Stimulated activated CD8-positive, alpha-beta memory T cell treated with anti-CD3 and anti-CD28 coated beads, Interleukin-7, amount 100 ng/mL, for 4 hours (primary cell): ENCODE results near the gene PIGO.
A peak's percentile ranks its signal among the peaks of the same experiment; 100 is the strongest.

ENCODE experiments used
- DNase-seq, 2 donors: peaks; one replicate each; pipeline ENCODE4 v3.0.0-alpha.2; 2020; ENCODE audit warnings: low read depth in 2 of 2

PIGO gene

DNA sequence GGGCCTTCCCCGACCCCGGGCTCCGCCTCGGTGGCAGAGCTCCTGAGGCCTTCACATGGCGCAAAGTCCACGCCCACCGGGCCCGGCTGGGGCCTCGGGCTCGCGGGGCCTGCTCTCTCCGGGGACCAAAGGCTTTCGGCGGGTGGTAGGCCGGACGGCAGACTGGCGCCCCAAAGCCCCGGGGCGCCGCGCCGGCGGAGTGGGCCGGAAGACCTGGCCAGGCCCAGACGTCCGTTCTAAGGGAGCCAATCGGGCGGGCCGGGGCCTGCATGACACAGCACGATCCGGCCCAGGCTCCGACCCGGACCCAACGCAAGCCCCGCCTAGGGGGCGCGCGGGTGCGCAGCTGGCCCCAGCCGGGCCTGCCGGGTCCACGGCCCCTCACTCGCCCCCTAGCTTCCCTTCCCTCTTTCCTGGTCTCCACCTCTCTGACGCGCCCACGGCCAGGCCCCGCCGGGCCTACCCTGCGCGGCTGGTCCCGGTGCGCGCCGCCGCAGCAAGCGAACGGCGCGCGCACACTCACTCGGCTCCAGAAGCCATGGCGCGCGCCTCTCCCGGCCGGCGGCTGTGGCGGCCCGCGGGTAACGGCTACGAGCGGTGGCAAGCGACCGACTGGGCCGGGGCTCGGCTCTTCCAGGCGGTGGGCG lies 24.5 kb downstream of the PIGO start:
- DNase-seq: peak; percentile 27 to 69

DNA sequence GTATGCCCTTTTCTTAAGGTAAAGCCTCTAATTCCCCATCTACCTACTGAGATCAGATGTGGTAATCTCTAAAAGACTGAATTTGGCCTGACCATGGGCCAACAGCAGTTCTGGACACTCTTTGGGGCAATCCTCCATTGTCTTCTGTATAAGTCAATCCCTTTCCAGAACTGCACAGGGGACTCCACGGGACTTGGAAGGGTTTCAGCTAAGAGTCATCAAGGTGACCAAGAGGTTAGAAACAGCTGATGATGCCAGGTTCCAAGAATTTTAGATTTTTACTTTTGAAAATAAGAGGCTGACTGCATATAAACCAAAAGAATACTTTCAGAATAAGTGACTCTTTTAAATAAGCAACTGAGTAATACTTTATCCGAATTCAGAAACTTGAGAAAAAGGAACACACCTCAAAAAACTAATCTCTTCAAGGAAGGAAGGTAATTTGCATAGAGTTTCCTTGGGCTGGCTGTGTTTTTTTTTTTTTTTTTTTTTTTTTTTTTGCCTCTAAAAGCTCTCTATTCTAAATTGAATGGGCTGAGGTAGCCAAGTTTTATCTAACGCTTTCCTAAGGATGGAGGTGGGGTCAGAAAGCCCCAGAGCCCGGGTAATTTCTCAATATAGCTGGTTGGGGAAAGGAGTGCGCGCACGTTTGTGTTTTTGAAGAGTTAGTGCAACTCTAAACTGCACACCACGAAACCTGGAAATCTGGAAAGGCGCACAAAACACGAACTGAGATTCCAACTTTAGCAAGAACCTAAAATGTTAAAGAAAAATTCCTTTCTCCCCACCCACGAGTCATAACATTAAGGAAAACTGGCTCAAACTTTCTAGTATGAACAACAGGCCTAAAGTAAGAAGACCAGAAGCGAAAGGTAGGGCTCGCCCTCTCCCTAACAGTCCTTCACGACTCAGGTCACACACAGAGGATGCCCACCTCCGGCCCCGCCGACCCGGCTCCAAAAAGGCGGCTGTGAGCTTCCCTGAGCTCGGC lies 25.3 kb downstream of the PIGO start:
- DNase-seq: no peak

DNA sequence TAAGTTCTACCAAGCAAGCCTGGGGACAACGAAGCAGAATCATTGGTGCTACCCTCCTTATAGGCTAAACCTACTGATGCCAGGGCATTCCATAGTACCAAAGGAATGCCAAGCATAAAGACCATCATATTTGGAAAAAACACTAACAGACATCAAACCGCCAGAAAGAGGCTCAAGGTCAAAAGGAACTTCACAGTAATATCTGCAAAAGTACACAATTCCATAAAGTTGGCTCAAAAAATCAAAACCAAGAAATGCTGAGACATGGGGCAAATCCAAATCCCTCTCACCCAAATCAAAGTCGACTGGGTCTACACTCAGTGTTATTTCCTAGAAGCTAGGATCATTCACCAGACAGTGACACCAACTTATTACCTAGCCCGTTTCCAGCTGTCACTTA lies 27.4 kb downstream of the PIGO start:
- DNase-seq: no peak

DNA sequence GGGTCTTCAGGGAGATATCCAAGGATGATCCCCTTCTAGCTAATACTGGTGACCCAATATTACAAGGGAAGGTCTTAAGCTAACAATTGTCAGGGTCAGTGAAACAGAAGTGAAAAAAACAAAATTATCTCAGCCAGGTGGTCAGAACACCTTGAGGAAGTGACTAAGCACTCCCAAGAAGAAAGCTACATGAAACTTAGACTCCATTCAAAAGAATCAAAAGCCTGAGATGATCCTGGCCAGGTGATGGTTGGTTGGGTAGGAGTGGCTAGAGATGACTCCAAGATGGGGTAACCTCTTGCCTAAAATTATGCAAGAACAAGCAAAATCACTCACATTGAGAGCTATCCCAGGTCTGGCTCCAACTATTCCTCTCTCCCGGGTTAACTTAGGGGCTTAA lies 29.3 kb downstream of the PIGO start:
- DNase-seq: no peak

DNA sequence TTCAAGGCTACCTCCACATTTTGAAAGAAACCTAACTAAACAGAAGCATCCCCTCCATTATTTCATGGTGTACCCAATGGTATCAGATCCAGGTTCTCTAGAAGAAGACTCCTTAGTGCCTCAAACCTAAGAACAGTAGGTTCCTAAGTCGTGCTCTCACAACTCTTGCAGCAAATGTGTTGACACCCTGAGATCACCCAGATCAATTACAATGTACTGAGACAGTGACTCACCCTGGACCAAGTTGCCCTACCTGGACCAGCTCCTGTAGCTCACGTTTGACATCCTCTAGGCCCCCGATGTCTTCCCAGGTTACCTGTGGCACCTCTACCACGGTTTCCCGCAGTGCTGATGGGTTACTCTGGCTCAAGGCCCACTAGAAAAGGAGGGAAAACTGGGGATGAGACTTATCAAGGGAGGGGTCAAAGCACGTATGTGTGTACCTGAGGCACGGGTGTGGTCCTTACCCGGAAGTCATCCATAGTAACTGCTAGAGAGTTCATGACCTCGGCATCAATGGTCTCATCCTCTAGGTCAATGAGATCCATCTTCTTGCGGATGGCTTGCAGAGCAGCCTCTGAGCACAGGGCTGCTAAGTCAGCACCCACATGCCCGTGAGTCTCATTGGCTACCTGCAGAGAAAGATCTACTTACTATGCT lies 35.7 kb downstream of the PIGO start:
- DNase-seq: no peak

DNA sequence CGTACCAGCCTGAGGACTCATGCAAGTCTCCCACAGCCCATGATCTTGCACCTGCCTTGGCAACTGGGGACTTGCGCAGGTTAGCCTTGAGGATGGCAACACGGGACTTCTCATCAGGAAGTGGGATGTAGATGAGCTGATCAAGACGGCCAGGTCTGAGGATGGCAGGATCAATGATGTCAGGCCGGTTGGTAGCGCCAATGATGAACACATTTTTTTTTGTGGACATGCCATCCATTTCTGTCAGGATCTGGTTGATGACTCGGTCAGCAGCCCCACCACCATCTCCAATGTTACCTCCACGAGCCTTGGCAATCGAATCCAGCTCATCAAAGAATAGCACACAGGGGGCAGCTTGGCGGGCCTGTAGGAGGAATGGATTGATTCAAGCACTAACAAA lies 37.0 kb downstream of the PIGO start:
- no peak for DNase-seq

DNA sequence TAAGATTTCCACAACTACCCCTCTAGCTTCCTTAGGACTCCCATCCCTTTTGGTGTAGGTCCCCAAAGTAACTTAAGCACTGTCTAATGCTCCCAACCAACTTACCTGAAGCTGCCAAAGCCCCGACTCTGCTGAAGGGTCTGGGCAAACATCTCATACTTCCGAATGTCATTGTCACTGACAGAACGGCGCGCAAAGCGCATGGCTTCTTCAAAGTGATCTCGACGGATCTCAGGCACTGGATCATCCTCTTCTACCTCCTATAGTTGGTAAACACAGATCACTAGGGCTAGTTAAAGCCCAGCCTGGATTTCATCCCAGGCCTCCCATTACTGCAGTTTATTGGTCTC lies 39.1 kb downstream of the PIGO start:
- DNase-seq: no peak

DNA sequence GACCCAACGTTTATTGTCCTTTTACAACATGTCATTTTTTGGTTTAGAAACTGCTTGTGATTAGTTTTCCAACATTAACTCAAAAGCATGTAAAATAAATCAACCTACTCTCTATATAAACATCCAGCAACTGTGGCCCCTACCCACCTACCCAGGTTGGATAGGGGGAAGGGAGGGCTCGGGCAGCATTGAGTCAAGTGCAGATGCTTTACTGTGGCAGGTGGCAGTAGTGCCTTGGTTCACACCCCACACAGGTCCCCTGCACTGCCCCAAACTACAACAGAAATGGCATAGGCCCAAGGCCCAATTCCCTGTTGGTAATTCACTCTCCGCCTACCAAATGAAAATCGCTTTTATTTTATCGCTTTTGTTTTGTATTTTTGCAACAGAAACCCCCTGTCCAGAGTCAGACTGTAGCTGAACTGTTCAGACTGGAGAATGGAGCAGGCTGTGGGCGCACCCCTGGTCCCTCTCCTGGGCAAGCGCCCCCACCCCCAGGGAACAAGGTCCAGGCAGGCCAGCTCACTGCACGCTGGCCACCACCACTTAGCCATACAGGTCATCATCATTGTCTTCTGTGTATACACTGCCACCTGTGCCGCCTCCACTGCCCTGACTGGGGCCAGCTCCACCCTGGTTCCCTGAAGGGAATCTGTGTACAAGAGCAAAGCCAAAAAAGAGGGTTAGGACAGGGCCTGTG lies 39.7 kb downstream of the PIGO start:
- DNase-seq: no peak

DNA sequence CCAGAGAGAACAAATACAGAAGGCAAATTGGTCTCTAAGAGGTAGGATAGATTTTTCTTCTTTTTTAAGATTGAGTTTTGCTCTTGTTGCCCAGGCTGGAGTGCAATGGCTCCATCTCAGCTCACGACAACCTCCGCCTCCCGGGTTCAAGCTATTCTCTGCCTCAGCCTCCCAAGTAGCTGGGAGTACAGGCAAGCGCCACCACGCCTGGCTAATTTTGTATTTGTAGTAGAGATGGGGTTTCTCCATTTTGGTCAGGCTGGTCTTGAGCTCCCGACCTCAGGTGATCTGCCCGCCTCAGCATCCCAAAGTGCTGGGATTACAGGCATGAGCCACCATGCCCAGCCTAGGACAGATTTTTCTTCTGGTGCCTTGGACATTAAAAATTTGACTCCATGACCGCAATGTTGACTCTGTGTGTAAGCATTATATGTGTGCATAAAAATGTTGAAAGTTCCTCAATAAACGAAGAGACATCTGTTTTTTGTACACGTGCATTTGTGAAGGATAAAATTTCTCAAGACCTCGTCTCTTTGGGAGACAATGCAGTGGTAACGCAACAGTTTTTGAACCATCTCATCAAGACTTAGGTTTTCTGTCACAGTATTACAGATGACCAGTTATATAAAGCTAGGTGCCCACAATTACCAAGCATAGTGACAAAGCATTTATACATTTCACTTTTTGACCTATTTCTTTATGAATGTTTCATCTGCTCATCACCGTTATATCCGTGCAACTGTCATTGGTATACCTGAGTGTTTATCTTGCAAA lies 41.3 kb downstream of the PIGO start:
- no peak for DNase-seq

DNA sequence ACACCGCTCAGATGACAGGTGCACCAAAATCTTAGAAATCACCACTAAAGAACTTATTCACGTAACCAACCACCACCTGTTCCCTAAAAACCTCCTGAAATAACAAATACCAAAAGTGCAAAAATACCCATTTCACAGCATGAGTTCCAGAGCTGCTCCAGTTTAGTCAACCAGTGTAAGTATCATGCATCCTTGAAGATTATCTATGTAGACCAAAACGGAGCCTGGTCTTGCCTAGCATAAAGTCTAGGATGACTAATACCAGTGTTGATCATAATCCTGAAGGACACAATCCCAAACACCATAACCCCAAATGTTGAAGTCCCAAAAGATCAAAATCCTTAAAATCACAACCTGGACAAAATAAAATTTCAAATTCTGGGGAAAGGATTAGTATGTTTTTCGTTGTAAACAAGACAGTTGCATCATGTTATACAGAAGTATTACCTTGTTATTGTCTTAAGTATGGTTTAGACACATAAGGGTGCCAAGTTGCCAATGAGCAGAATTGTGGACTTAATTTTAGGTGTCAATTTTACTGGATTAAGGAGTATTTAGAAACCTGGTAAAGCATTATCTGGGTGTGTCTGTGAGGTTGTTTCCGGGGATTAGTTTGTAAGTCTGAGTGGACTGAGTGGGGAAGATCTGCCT lies 42.1 kb downstream of the PIGO start:
- no peak for DNase-seq

DNA sequence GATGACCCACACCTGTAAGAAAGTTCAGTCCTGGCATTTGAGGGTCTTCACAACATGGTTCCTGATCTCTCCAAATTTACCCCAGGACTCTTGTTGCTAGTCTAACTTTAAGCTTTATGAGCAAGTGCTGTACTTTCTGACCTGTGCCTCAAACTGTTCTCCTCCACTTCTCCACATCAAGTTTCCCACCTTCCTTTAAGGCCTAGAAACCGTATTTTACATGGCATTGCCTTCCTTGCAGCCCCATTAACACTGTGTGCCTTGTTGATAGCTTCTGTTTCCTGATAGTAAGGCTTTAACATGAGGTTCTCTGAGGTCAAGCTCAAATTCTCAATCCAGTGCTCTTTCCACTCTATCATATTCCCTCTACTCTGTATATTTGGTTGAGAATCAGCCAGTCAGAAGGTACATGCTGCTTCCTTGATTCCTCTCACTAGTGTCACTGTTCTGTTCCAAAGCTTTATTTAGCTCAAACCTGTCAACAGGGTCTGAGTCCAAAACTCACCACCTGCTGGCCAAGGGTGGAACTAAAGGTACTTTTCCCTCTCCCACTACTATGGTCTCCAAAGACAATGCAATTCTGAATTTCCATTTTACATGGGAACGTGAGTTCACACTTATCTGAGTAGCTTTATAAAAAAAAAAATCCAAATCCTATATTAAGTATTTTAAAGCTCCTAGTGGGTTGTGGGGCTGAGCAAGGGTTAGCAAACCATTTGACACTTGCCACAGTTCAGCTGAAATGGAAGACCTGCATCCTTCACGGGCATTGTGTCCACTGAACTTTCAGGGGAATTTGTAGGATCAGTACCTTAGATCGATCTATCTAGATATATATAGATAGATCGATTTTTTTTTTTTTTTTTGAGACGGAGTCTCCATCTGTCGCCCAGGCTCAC lies 45.1 kb downstream of the PIGO start:
- DNase-seq: peak; percentile 11 to 19

DNA sequence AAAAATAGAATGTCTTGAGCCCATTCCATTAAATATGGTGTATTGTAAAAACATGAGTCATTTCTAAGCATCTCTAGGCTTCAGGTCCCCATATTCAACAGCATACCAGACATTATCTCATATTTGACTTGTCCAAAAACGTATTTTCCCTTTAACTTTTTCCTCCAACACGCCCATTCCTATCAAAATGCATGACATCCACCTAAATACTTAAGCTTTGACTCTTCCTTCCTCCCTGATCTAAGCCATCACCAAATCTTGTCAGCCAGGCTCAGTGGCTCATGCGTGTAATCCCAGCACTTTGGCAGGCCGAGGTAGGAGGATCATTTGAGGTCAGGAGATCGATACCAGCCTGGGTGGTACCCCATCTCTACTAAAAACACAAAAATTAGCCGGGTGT lies 47.9 kb downstream of the PIGO start:
- DNase-seq: no peak

DNA sequence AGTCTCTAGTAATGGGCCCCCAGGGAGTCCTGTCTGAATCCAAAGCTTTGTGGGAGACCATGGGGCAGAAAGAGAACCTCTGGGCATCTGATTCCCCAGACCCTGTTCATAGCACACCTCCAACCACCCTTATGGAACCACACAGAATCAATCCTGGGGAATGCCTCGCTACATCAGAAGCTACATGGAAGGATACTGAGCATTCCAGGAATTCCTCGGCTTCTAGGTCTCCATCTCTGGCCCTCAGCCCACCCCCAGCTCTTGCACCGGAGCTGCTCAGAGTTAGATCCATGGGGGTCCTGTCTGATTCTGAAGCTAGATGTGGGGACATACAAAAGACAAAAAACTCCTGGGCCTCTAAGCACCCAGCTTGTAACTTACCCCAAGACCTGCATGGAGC lies 52.3 kb downstream of the PIGO start:
- no peak for DNase-seq

DNA sequence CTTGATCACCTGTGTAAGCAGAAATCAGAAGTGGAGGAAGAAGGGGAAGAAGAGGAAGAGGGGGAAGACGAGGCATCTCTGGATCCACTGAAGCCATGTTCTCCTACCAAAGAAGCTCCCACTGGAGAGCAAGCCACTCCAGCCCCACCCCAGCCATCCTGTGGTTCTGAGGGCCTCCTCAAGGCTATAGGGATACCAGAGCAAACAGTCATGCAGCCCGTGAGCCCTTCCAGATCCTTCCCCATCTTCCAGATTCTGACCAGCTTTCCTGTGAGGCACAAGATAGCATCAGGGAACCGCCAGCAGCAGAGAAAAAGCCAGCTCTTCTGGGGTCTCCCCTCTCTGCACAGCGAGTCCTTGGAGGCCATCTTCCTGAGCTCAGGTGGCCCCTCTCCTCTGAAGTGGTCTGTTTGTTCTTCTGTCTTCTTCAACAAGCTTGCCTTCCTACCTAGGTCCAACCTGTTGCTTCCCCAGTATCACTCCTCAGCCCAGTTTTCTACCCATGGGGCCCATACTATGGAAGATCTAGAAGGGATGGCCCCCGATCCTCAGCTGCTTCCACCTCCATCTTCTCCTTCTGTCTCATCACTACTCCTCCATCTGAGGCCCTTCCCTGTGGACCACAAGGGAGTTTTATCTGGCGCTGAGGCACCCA lies 53.4 kb downstream of the PIGO start:
- no peak for DNase-seq

DNA sequence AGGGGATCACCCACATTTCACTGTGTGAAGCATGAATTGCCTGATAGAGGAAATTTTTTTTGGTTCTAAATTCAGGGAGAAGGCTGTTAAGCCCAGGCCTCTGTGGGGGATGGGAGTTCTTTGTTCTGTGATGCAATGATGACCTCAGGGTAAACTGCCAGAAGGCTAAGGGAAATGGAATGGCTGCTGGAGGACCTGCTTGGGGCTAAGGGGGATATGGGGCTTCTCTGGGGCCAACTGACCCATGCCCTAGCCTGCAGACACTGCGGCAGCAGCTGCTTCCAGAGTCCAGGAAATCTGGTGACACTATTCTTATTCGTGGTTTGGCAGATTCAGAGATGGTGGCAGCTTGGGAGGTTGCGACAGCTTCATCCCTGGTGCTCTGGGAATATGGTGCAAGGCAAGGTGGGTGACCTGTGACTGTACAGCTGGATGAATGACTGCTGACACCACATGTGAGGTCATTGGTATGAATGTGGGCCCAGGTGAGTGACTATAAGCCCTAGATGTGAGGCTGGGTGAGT lies 54.2 kb downstream of the PIGO start:
- no peak for DNase-seq
